CD4-positive, alpha-beta T cell treated with Interleukin-17A for 1 hour (primary cell): ENCODE results near the gene PROC.

Experiments
- DNase-seq: peaks from one replicate; pipeline ENCODE4 v3.0.0-alpha.2; 2020

Gene PROC

GRCh38 chr2:127463155-127463991, 45.1 kb downstream of the PROC start:
- DNase-seq = no peak

GRCh38 chr2:127464470-127465257, 46.4 kb downstream of the PROC start:
- DNase-seq = no peak

GRCh38 chr2:127465258-127465657, 47.0 kb downstream of the PROC start:
- no peak for DNase-seq

GRCh38 chr2:127469051-127469450, 50.8 kb downstream of the PROC start:
- DNase-seq = no peak

- DNase-seq = no peak
These were observed 51.7 kb downstream of the PROC start for GRCh38 chr2:127469974-127470373.

- DNase-seq = no peak
These were observed 53.2 kb downstream of the PROC start for GRCh38 chr2:127471286-127471988.

GRCh38 chr2:127472268-127472667, 54.0 kb downstream of the PROC start:
- DNase-seq = no peak

- DNase-seq = no peak
These were observed 57.6 kb downstream of the PROC start for GRCh38 chr2:127475788-127476187.
